Measurements from ENCODE around the gene KAZN.

KAZN gene

DNA sequence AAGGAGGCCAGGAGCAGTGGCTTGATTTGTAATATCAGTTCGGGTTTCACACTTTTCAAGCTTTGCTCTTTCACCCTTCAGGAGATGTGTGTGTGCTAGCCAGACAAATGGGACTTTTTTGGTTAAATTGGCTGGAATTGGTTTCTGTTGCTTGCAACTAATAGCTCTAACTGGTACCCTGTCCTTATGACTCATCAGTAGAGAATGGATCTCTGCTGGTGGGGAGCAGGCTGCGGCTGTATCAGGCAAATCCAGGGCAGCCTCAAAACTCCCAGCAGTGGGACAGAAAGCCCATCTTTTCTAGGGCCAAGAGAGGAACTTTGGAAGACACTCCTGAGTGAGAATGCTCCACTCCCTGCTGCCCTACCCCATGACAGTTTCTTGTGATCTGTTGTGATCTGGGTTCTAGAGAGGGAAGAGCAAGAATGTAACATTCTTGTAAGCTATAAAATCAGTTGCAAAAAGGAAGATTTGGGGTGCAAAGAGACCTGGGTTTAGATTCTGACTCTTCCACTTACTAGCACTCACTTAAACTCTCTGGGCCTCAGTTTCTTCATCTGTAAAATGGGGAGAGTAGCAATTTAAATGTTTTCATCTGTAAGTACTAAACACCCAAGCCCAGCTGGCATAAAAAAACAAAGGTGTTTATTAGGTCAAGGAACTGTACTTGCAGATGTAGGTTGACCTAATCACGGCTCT lies 298.0 kb downstream of the KAZN start:
- peaks cover 13% of the 10 kb centered on the region for H3K27me3 ChIP-seq
- H3K36me3 ChIP-seq: no peaks in the 10 kb centered on the region
- H3K9me3 ChIP-seq: no peaks in the 10 kb centered on the region
- no peaks in the 10 kb centered on the region for H3K4me1 ChIP-seq (ENCODE audit: control insufficient read depth in 1 of 2, insufficient read depth in 1 of 2, low read depth in 1 of 2, low read length in 1 of 2)
- no peak overlapping the region for H3K4me3 ChIP-seq (ENCODE audit: low read depth in 1 of 2, low read length in 1 of 2)
- TF ChIP-seq, protein P1, sequence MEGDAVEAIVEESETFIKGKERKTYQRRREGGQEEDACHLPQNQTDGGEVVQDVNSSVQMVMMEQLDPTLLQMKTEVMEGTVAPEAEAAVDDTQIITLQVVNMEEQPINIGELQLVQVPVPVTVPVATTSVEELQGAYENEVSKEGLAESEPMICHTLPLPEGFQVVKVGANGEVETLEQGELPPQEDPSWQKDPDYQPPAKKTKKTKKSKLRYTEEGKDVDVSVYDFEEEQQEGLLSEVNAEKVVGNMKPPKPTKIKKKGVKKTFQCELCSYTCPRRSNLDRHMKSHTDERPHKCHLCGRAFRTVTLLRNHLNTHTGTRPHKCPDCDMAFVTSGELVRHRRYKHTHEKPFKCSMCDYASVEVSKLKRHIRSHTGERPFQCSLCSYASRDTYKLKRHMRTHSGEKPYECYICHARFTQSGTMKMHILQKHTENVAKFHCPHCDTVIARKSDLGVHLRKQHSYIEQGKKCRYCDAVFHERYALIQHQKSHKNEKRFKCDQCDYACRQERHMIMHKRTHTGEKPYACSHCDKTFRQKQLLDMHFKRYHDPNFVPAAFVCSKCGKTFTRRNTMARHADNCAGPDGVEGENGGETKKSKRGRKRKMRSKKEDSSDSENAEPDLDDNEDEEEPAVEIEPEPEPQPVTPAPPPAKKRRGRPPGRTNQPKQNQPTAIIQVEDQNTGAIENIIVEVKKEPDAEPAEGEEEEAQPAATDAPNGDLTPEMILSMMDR (IDR thresholded peaks at IDR 0.05): no peak
- no peak overlapping the region for H3K27ac ChIP-seq

DNA sequence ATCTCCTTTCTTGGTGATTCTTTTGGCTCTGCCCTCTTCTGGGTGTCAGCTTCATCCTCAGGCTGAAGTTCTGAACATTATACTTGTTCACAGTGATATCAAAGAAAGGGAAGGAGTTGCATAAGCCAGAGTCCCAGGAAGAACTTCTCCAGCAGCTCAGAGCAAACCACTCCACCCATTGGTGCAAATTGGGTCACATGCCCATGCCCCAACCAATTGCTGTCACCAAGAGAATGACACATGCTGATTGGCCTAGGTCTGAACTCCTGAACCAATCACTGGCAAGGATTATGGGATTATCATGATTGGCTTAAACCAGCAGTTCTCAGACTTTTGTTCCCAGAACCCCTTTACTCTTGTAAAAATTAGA lies 298.6 kb downstream of the KAZN start:
- Histone ChIP-seq H3K27ac (no peak overlapping the region), H3K27me3 (peaks cover 13% of the 10 kb centered on the region), H3K36me3 (no peaks in the 10 kb centered on the region), H3K4me3 (ENCODE audit: low read depth in 1 of 2, low read length in 1 of 2) (no peak overlapping the region), H3K4me1 (ENCODE audit: control insufficient read depth in 1 of 2, insufficient read depth in 1 of 2, low read depth in 1 of 2, low read length in 1 of 2) (no peaks in the 10 kb centered on the region), H3K9me3 (no peaks in the 10 kb centered on the region)
- TF ChIP-seq, protein P1 (IDR thresholded peaks at IDR 0.05): no peak

DNA sequence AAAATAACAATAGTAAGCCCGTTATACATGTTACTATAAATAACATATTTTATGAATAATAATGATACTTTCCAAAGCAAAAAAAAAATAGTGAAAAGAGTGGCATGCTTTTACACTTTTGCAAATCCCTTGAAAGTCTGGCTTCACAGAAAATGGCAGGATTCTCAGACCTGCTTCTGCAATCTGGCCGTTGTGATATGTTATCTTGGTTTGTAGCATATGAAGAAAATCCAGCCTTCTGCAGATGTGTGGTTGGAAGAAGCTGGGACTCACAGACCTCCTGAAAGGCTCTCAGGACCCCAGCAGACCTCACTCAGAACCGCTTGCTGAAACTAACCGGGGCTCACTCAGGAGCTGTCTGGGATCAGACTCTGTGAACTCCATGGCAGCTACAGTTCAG lies 299.1 kb downstream of the KAZN start:
- no peaks in the 10 kb centered on the region for H3K9me3 ChIP-seq
- H3K36me3 ChIP-seq: no peaks in the 10 kb centered on the region
- no peaks in the 10 kb centered on the region for H3K4me1 ChIP-seq (ENCODE audit: control insufficient read depth in 1 of 2, insufficient read depth in 1 of 2, low read depth in 1 of 2, low read length in 1 of 2)
- H3K27ac ChIP-seq: no peak overlapping the region
- TF ChIP-seq, protein P1 (IDR thresholded peaks at IDR 0.05): no peak
- peaks cover 9% of the 10 kb centered on the region for H3K27me3 ChIP-seq
- H3K4me3 ChIP-seq (ENCODE audit: low read depth in 1 of 2, low read length in 1 of 2): no peak overlapping the region

DNA sequence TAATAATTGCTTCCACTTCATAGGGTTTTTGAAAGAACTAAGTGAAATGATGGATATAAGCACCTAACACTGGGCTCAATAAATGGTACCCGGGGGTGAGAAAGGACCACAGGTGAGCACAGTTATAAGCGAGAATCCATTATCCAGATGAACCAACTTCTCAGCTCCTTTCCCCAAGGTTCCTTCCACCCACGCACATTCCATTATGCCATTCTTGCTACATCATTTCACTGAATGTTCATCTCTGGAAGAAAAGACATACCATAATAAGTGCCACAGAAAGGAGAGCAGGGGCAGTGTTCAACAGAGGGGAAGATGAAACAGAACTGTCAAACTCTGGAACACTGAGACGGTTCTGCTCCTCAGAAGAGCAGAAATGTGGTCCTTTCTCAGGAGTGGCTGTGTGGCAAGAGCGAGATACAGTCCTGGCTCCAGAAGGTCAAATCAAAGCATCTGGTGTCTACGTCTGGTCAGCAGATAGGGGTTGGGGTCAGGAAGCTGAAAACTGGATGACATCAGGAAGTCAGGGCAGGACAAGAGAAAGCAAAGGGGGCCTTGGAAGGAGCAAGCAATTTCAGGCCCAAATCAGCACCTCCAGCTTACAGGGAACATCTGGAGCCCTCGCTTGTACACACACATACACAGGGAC lies 299.6 kb downstream of the KAZN start:
- no peak overlapping the region for H3K27ac ChIP-seq
- H3K9me3 ChIP-seq: no peaks in the 10 kb centered on the region
- TF ChIP-seq, protein P1 (IDR thresholded peaks at IDR 0.05): no peak
- no peaks in the 10 kb centered on the region for H3K4me1 ChIP-seq (ENCODE audit: control insufficient read depth in 1 of 2, insufficient read depth in 1 of 2, low read depth in 1 of 2, low read length in 1 of 2)
- no peaks in the 10 kb centered on the region for H3K36me3 ChIP-seq
- no peak overlapping the region for H3K4me3 ChIP-seq (ENCODE audit: low read depth in 1 of 2, low read length in 1 of 2)
- H3K27me3 ChIP-seq: peaks cover 8% of the 10 kb centered on the region

DNA sequence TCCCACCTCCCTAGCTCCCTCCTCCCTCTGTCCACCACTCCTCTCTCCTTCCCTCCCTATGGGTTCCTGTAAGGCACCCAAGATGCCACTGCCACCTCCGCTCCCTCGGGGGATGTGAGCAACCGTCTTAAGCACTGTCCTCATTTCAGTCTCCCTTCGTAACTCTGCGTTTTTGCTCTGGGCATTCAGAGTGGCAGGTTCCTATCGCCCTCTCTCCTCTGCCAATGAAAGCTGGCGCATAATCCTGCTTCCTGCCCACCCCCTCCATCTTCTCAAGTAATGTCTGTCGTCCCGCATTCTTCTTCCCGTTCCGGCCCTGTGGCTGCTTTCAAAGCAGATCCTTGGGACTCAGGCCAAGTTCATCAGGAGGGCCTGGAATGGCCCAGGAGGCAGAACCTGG lies 301.2 kb downstream of the KAZN start:
- H3K4me1 ChIP-seq (ENCODE audit: control insufficient read depth in 1 of 2, insufficient read depth in 1 of 2, low read depth in 1 of 2, low read length in 1 of 2): no peaks in the 10 kb centered on the region
- no peak overlapping the region for H3K27ac ChIP-seq
- H3K4me3 ChIP-seq (ENCODE audit: low read depth in 1 of 2, low read length in 1 of 2): no peak overlapping the region
- H3K9me3 ChIP-seq: no peaks in the 10 kb centered on the region
- TF ChIP-seq, protein P1 (IDR thresholded peaks at IDR 0.05): no peak
- H3K27me3 ChIP-seq: peaks cover 8% of the 10 kb centered on the region
- no peaks in the 10 kb centered on the region for H3K36me3 ChIP-seq
